Measurements from ENCODE around the gene NECTIN2.
"Not testable (repeated sequence)": the region's sequence is repeated elsewhere in the genome, so short reads cannot be mapped to it uniquely, and the experiment has no call there.

The NECTIN2 gene

GRCh38 chr19:44817725-44818465 lies 28.2 kb upstream of the NECTIN2 start:
- no peak for DNase-seq (ENCODE audit: low read depth, low spot score)

- DNase-seq (ENCODE audit: low read depth, low spot score): no peak
Measured at GRCh38 chr19:44818466-44819031, 27.5 kb upstream of the NECTIN2 start.

GRCh38 chr19:44819246-44819832 lies 26.8 kb upstream of the NECTIN2 start:
- no peak for DNase-seq (ENCODE audit: low read depth, low spot score)

- DNase-seq (ENCODE audit: low read depth, low spot score): no peak
Measured at GRCh38 chr19:44820648-44821609, 25.2 kb upstream of the NECTIN2 start.

- DNase-seq (ENCODE audit: low read depth, low spot score): no peak
Measured at GRCh38 chr19:44822177-44822576, 23.9 kb upstream of the NECTIN2 start.

- no peak for DNase-seq (ENCODE audit: low read depth, low spot score)
Measured at GRCh38 chr19:44822670-44823372, 23.3 kb upstream of the NECTIN2 start.

GRCh38 chr19:44823373-44823698 lies 22.8 kb upstream of the NECTIN2 start:
- DNase-seq (ENCODE audit: low read depth, low spot score): no peak

GRCh38 chr19:44824761-44825160 lies 21.3 kb upstream of the NECTIN2 start:
- no peak for DNase-seq (ENCODE audit: low read depth, low spot score)

GRCh38 chr19:44832875-44833274 lies 13.2 kb upstream of the NECTIN2 start:
- DNase-seq (ENCODE audit: low read depth, low spot score): not testable (repeated sequence)

GRCh38 chr19:44834399-44834798 lies 11.7 kb upstream of the NECTIN2 start:
- DNase-seq (ENCODE audit: low read depth, low spot score): not testable (repeated sequence)

GRCh38 chr19:44839276-44839675 lies 6.8 kb upstream of the NECTIN2 start:
- DNase-seq (ENCODE audit: low read depth, low spot score): no peak

- DNase-seq (ENCODE audit: low read depth, low spot score): no peak
Measured at GRCh38 chr19:44840811-44841210, 5.3 kb upstream of the NECTIN2 start.

GRCh38 chr19:44841231-44841630 lies 4.9 kb upstream of the NECTIN2 start:
- no peak for DNase-seq (ENCODE audit: low read depth, low spot score)

- no peak for DNase-seq (ENCODE audit: low read depth, low spot score)
Measured at GRCh38 chr19:44845286-44845611, 848 bp upstream of the NECTIN2 start.

- DNase-seq (ENCODE audit: low read depth, low spot score): no peak
Measured at GRCh38 chr19:44846455-44847143, 502 bp downstream of the NECTIN2 start.

- DNase-seq (ENCODE audit: low read depth, low spot score): no peak
Measured at GRCh38 chr19:44847144-44848035, 1.3 kb downstream of the NECTIN2 start.

GRCh38 chr19:44848036-44848811 lies 2.1 kb downstream of the NECTIN2 start:
- DNase-seq (ENCODE audit: low read depth, low spot score): no peak

GRCh38 chr19:44848812-44849447 lies 2.8 kb downstream of the NECTIN2 start:
- no peak for DNase-seq (ENCODE audit: low read depth, low spot score)

GRCh38 chr19:44850641-44851109 lies 4.6 kb downstream of the NECTIN2 start:
- no peak for DNase-seq (ENCODE audit: low read depth, low spot score)

Data from activated CD4-positive, CD25-positive, alpha-beta regulatory T cell treated with anti-CD3 and anti-CD28 coated beads, Interleukin-2, amount 50 U/mL, for 16 hours (primary cell).